SK-N-SH treated with all-trans-retinoic acid at 6 μM for 48 hours (cell line): ENCODE results near the gene SPOCK1.

Experiments
- ESRRG ChIP-seq: fragments of 250-450 bp; sonication (Bioruptor Pico); IDR thresholded peaks from 2 replicates; pipeline ENCODE4 v1.6.1; 2021; ENCODE audit warnings: mild to moderate bottlenecking
- RARB ChIP-seq: fragments of 250-450 bp; sonication (Bioruptor Pico); IDR thresholded peaks from 2 replicates; pipeline ENCODE4 v1.8.0; 2021; ENCODE audit warnings: mild to moderate bottlenecking, moderate library complexity
- SNAI2 ChIP-seq: fragments of 250-450 bp; sonication (Bioruptor Pico); IDR thresholded peaks from 2 replicates; pipeline ENCODE4 v1.5.0; 2020; ENCODE audit warnings: mild to moderate bottlenecking, moderate library complexity

DNA sequence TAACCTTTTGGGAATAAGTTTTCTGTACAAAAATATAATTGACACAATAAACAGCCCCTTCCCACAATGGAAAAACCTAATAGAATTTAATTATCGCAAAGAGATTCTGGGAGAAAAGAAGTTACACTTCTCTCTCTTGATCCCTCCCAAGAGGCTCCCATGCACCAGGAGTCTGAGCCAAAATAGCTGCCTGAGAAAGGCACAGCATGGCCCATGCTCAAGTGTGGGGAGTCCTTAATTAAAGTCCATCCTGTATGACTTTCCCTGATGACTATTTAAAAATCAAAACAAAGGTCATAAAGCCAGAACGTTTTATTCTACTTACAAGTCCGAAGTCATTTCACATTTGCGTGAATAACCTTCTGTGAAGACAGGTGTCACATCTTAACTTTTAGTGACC lies 155.1 kb downstream of the SPOCK1 start:
- no peak for TF ChIP-seq SNAI2 (CRISPR knock-in tag)
- no peak for TF ChIP-seq ESRRG (CRISPR knock-in tag)
- no peak for TF ChIP-seq RARB
